A549 (cell line): ENCODE results near the gene LRRC2. TPM values are rescaled to one million over a fixed set of nuclear protein-coding genes. Genes with fewer than 3 reads are reported as not detected.

Experiments
- ATAC-seq, 2 experiments: fragments of 200-7000 bp in 1 of 2; fragments of >200 bp in 1 of 2; cut with Nextera tagmentation in 1 of 2; cut with Tn5 transposase in 1 of 2; 3 replicates each; pipeline versions ENCODE4 v1.8.0 to v1.9.1; 2018 to 2020; ENCODE audit warnings: mild to moderate bottlenecking in 1 of 2, moderate library complexity in 1 of 2
- CTCF ChIA-PET: fragments of 300-600 bp; sonication (Branson Sonifier 250); formaldehyde crosslinking; extraction: SDS; loops from one replicate; lab custom pipeline; 2021; ENCODE audit warnings: antibody characterized with exemption, inconsistent platforms; lab: Yijun Ruan, JAX
- POLR2A ChIA-PET: fragments of 350-600 bp; formaldehyde crosslinking; extraction: SDS; loops from one replicate; lab custom pipeline; 2021; ENCODE audit warnings: antibody characterized with exemption, inconsistent platforms; lab: Yijun Ruan, JAX
- DNase-seq, 2 experiments: peaks; one replicate each; pipeline versions ENCODE4 v3.0.0 to v3.0.0-alpha.2; 2011 to 2016; ENCODE audit warnings: low read depth in 1 of 2, low spot score in 1 of 2
- FAIRE-seq: peaks from 2 replicates; lab custom pipeline; 2011; peaks lifted over from hg19 to GRCh38; lab: Jason Lieb, UNC
- H3K27ac ChIP-seq, 2 experiments: fragments of >200 bp; sonication (Bioruptor Twin); formaldehyde crosslinking; 3 replicates each; pipeline ENCODE4 v1.5.1; 2016 to 2017
- H3K4me1 ChIP-seq: fragments of >200 bp; sonication (Bioruptor Twin); formaldehyde crosslinking; 3 replicates; pipeline ENCODE4 v1.6.1; 2016
- H3K4me2 ChIP-seq: fragments of >200 bp; sonication (Bioruptor Twin); formaldehyde crosslinking; 3 replicates; pipeline ENCODE4 v1.6.1; 2016
- H3K4me3 ChIP-seq: fragments of >200 bp; sonication (Bioruptor Twin); formaldehyde crosslinking; 3 replicates; pipeline ENCODE4 v1.5.1; 2016
- H3K9me3 ChIP-seq: fragments of >200 bp; sonication (Bioruptor Twin); formaldehyde crosslinking; 3 replicates; pipeline ENCODE4 v1.6.1; 2016
- CBX8 ChIP-seq: fragments of 200-600 bp; sonication (generic); IDR thresholded peaks from 2 replicates; pipeline ENCODE4 v1.6.1; 2016
- CEBPB ChIP-seq, 2 experiments: fragments of >200 bp in 1 of 2; sonication (Bioruptor Twin) in 1 of 2; formaldehyde crosslinking in 1 of 2; IDR thresholded peaks; 2 replicates each; pipeline ENCODE4 v1.6.1; 2012 to 2016
- FOSB ChIP-seq: fragments of 250-450 bp; sonication (Bioruptor Pico); IDR thresholded peaks from 2 replicates; pipeline ENCODE4 v1.5.0; 2020; ENCODE audit warnings: mild to moderate bottlenecking, moderate library complexity
- GATA3 ChIP-seq: IDR thresholded peaks from 2 replicates; pipeline ENCODE4 v1.6.1; 2012; ENCODE audit warnings: borderline replicate concordance
- HEYL ChIP-seq: fragments of 250-450 bp; sonication (Bioruptor Pico); IDR thresholded peaks from 2 replicates; pipeline ENCODE4 v1.8.0; 2021; ENCODE audit warnings: mild to moderate bottlenecking, moderate library complexity
- HOXB13 ChIP-seq: fragments of 250-450 bp; sonication (Bioruptor Pico); IDR thresholded peaks from 2 replicates; pipeline ENCODE4 v1.5.0; 2020; ENCODE audit warnings: low read depth, mild to moderate bottlenecking, moderate library complexity
- HOXB5 ChIP-seq: fragments of 250-450 bp; sonication (Bioruptor Pico); IDR thresholded peaks from 2 replicates; pipeline ENCODE4 v1.5.0; 2020; ENCODE audit warnings: mild to moderate bottlenecking, moderate library complexity
- JUN ChIP-seq, 2 experiments: fragments of >200 bp; sonication (Bioruptor Twin); formaldehyde crosslinking; IDR thresholded peaks; 2 replicates in 1 of 2; 3 replicates in 1 of 2; pipeline ENCODE4 v1.6.1; 2016 to 2017
- KDM1A ChIP-seq: fragments of 200-600 bp; sonication (generic); IDR thresholded peaks from 2 replicates; pipeline ENCODE4 v1.6.1; 2016; ENCODE audit warnings: low read depth, mild to moderate bottlenecking
- MAFK ChIP-seq: fragments of 450-650 bp; IDR thresholded peaks from 2 replicates; pipeline ENCODE4 v1.6.1; 2014; ENCODE audit not compliant: partially characterized antibody
- POLR2AphosphoS2 ChIP-seq: conservative IDR thresholded peaks from 2 replicates; pipeline ENCODE4 v1.6.1; 2012; ENCODE audit warnings: low read length, improper control_type of control experiment, inconsistent platforms
- RCOR1 ChIP-seq: fragments of 150-350 bp; IDR thresholded peaks from 2 replicates; pipeline ENCODE4 v1.6.1; 2014; ENCODE audit warnings: antibody characterized with exemption, low read length, low read depth
- SREBF2 ChIP-seq: fragments of 450-650 bp; IDR thresholded peaks from 2 replicates; pipeline ENCODE4 v1.6.1; 2014; ENCODE audit warnings: mild to moderate bottlenecking, moderate library complexity
- ZSCAN20 ChIP-seq: fragments of 250-450 bp; sonication (Bioruptor Pico); IDR thresholded peaks from 2 replicates; pipeline ENCODE4 v1.8.0; 2022; ENCODE audit warnings: mild to moderate bottlenecking, moderate library complexity
- WGBS: methylation state at CpG from one replicate; pipeline ENCODE4 v1.1.6; 2017; ENCODE audit errors: missing lambda C conversion rate; 5-methylcytosine and 5-hydroxymethylcytosine counted together
- polyA plus RNA-seq, 4 experiments: library from polyadenylated mRNA; depleted of rRNA in 3 of 4; stranded (reverse); fragments of >200 nt; fragmentation: RNase III in 1 of 4; extraction: RNeasy Plus Mini Kit Qiagen cat#74134 plus additional on column Dnase treatment in 1 of 4; gene quantifications; 2 replicates in 3 of 4; 3 replicates in 1 of 4; pipeline ENCODE4 v1.2.3, GENCODE V29; 2011 to 2017
- TF ChIP-seq, protein P1 (sequence below): fragments of 250-450 bp; sonication (Bioruptor Pico); IDR thresholded peaks from 2 replicates; pipeline ENCODE4 v1.5.0; 2021; ENCODE audit warnings: mild to moderate bottlenecking, moderate library complexity, borderline replicate concordance
- TF ChIP-seq, protein P2 (sequence below): IDR thresholded peaks from 2 replicates; pipeline ENCODE4 v1.6.1; 2012
- TF ChIP-seq, protein P3 (sequence below): fragments of >200 bp; sonication (Bioruptor Twin); formaldehyde crosslinking; IDR thresholded peaks from 2 replicates; pipeline ENCODE4 v1.6.1; 2016
- TF ChIP-seq, protein P4 (sequence below): IDR thresholded peaks from 2 replicates; pipeline ENCODE4 v1.6.1; 2012
- TF ChIP-seq, protein P5 (sequence below): fragments of >200 bp; sonication (Bioruptor Twin); formaldehyde crosslinking; IDR thresholded peaks from 3 replicates; pipeline ENCODE4 v1.5.1; 2016

Gene LRRC2
- polyA plus RNA-seq, 2 of the 4 experiments (the other 2 are of a cell fraction): not detected

DNA sequence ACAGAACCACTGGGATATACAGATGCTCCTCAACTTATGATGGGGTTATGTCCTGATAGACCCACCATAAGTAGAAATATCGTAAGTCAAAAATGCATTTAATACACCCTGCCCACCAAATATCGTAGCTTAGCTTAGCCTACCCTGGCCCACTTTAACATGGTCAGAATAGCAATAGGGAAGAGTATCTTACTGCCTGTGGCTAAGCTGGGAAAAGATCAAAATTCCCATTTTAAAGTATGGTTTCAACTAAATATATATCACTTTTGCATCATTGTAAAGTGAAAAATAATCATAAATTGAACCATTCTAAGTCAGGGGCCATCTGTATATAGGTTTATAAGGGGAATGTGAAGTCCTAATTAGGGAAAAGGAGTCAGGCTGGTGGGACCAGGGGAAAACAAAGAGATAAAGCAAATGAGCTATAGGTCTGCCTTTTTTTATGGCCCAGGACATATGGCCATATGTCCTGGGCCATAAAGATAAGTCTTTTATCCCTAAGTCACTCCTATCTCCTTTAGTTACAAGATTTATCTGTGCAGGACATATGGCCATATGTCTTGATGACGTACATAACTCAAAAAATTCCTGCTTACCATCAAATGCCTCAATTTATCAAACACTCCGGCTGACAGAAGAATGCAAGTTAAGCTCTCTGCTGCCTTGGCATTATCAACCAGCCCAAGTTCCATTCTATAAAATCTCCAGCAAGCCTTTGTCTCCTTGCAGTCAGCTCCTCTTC, 57.1 kb downstream of the LRRC2 start:
- POLR2A ChIA-PET: no interaction called here
- ATAC-seq (no peak), FAIRE-seq (no peak), DNase-seq (no peak)
- WGBS: 65% methylated on average over 4 of the region's 4 CpGs
- Histone ChIP-seq H3K27ac (no peak overlapping the region), H3K4me1 (no peaks in the 10 kb centered on the region), H3K9me3 (no peaks in the 10 kb centered on the region), H3K4me3 (no peak overlapping the region), H3K4me2 (no peak overlapping the region)
- CTCF ChIA-PET: interaction anchor here (1.0 to 1.6 kb wide), 4 partner anchors 10 to 22 kb away, joined by 3 to 6 read pairs (median 4); no protein-coding TSS in a partner anchor
- no peak for TF ChIP-seq GATA3
- TF ChIP-seq JUN (IDR thresholded peaks at IDR 0.05): no peak
- TF ChIP-seq ZSCAN20: no peak
- TF ChIP-seq, protein P1, sequence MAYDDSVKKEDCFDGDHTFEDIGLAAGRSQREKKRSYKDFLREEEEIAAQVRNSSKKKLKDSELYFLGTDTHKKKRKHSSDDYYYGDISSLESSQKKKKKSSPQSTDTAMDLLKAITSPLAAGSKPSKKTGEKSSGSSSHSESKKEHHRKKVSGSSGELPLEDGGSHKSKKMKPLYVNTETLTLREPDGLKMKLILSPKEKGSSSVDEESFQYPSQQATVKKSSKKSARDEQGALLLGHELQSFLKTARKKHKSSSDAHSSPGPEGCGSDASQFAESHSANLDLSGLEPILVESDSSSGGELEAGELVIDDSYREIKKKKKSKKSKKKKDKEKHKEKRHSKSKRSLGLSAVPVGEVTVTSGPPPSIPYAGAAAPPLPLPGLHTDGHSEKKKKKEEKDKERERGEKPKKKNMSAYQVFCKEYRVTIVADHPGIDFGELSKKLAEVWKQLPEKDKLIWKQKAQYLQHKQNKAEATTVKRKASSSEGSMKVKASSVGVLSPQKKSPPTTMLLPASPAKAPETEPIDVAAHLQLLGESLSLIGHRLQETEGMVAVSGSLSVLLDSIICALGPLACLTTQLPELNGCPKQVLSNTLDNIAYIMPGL (CRISPR knock-in tag): no peak
- no peak for TF ChIP-seq SREBF2
- no peak for TF ChIP-seq POLR2AphosphoS2

DNA sequence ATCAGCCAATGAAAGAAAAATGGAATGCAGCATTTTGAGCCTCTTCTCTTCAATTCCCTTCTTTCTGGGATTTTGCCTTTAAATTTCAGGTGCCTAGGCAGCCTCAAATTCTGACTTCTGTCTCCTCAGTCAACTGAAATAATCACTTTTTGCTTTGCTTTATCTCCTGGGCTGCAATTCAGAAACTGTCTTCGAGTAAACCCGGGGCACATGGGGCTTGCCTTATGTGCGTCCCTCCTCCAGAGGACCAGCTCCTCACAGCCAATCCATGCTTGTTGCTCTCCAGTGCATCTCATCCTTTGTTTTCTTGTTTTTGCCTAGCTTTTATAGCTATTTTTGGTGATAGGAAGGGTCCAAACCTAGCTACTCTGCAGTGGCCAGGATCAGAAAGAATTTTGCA, 59.6 kb downstream of the LRRC2 start:
- CTCF ChIA-PET: interaction anchor here (2.4 kb wide), 1 partner anchor 18 kb away, joined by 10 read pairs; no protein-coding TSS in a partner anchor
- no peak for FAIRE-seq
- POLR2A ChIA-PET: no interaction called here
- WGBS: 51% methylated on average over 3 of the region's 3 CpGs
- Histone ChIP-seq H3K4me3 (no peak overlapping the region), H3K9me3 (no peaks in the 10 kb centered on the region), H3K4me2 (no peak overlapping the region), H3K4me1 (no peaks in the 10 kb centered on the region), H3K27ac (no peak overlapping the region)
- no peak for TF ChIP-seq POLR2AphosphoS2
- TF ChIP-seq CEBPB (IDR thresholded peaks at IDR 0.05): no peak
- no peak for TF ChIP-seq RCOR1
- no peak for TF ChIP-seq HOXB13
- no peak for DNase-seq
- ATAC-seq: no peak

DNA sequence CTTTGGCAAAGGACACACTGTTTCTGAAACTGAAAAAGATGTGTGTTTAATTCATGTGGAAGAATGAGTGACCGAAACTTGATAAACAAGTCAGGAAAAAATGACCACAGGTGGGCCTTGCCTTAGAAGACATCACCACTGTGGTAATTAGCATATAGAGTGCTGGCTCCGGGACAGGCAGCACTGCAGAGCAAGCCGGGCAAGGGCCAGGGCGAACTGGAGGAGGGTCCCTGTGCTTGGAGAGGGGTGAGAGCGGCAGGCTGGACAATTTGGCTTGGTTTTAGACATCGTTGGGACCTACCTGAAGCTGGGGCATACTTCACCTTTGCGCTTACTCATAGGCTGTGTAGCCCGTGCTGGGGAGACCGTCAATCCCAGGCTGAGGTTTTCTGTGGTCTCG, 60.1 kb downstream of the LRRC2 start:
- H3K4me3 ChIP-seq: no peak overlapping the region
- no peaks in the 10 kb centered on the region for H3K9me3 ChIP-seq
- TF ChIP-seq, protein P1 (CRISPR knock-in tag): no peak
- TF ChIP-seq CBX8: no peak
- no peak for TF ChIP-seq KDM1A
- TF ChIP-seq, protein P2, sequence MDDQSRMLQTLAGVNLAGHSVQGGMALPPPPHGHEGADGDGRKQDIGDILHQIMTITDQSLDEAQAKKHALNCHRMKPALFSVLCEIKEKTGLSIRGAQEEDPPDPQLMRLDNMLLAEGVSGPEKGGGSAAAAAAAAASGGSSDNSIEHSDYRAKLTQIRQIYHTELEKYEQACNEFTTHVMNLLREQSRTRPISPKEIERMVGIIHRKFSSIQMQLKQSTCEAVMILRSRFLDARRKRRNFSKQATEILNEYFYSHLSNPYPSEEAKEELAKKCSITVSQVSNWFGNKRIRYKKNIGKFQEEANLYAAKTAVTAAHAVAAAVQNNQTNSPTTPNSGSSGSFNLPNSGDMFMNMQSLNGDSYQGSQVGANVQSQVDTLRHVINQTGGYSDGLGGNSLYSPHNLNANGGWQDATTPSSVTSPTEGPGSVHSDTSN: no peak
- TF ChIP-seq, protein P3, sequence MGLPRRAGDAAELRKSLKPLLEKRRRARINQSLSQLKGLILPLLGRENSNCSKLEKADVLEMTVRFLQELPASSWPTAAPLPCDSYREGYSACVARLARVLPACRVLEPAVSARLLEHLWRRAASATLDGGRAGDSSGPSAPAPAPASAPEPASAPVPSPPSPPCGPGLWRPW: no peak
- TF ChIP-seq, all 56 proteins: peak for 0
- POLR2A ChIA-PET: no interaction called here
- CTCF ChIA-PET: interaction anchor here (2.4 kb wide), 1 partner anchor 17 kb away, joined by 10 read pairs; no protein-coding TSS in a partner anchor
- Histone ChIP-seq H3K27ac (no peak overlapping the region), H3K4me2 (no peak overlapping the region), H3K4me1 (no peaks in the 10 kb centered on the region)
- WGBS: 58% methylated on average over 9 of the region's 10 CpGs
- ATAC-seq (no peak), DNase-seq (no peak), FAIRE-seq (no peak)

DNA sequence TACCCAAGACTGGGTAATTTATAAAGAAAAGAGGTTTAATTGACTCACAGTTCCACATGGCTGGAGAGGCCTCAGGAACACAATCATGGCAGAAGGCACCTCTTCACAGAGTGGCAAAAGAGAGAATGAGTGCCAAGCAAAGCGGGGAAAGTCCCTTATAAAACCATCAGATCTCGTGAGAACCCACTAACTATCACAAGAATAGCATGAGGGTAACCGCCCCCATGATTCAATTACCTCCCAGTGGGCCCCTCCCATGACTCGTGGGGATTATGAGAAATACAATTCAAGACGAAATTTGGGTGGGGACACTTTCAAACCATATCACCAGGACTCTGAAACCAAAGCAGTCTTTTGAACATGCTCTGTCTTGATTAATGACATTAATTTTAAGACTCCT, 61.3 kb downstream of the LRRC2 start:
- no peaks in the 10 kb centered on the region for H3K9me3 ChIP-seq
- FAIRE-seq: no peak
- CTCF ChIA-PET: interaction anchor here (2.4 kb wide), 1 partner anchor 16 kb away, joined by 10 read pairs; no protein-coding TSS in a partner anchor

More for the DNA sequence above, 61.3 kb downstream of the LRRC2 start:
- H3K27ac ChIP-seq: no peak overlapping the region
- no peak for TF ChIP-seq HEYL (CRISPR knock-in tag)
- TF ChIP-seq, protein P4, sequence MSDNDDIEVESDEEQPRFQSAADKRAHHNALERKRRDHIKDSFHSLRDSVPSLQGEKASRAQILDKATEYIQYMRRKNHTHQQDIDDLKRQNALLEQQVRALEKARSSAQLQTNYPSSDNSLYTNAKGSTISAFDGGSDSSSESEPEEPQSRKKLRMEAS: no peak
- TF ChIP-seq, protein P5, sequence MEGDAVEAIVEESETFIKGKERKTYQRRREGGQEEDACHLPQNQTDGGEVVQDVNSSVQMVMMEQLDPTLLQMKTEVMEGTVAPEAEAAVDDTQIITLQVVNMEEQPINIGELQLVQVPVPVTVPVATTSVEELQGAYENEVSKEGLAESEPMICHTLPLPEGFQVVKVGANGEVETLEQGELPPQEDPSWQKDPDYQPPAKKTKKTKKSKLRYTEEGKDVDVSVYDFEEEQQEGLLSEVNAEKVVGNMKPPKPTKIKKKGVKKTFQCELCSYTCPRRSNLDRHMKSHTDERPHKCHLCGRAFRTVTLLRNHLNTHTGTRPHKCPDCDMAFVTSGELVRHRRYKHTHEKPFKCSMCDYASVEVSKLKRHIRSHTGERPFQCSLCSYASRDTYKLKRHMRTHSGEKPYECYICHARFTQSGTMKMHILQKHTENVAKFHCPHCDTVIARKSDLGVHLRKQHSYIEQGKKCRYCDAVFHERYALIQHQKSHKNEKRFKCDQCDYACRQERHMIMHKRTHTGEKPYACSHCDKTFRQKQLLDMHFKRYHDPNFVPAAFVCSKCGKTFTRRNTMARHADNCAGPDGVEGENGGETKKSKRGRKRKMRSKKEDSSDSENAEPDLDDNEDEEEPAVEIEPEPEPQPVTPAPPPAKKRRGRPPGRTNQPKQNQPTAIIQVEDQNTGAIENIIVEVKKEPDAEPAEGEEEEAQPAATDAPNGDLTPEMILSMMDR: no peak
- no peak for TF ChIP-seq FOSB
- no peak for TF ChIP-seq HOXB5 (CRISPR knock-in tag)
- TF ChIP-seq MAFK: no peak
- no peak overlapping the region for H3K4me2 ChIP-seq
- H3K4me1 ChIP-seq: no peaks in the 10 kb centered on the region
- DNase-seq: no peak
- H3K4me3 ChIP-seq: no peak overlapping the region
- POLR2A ChIA-PET: no interaction called here
- ATAC-seq: no peak
- WGBS: 14% methylated on average over 5 of the region's 5 CpGs
